Prostate gland (tissue), 2 donors: ENCODE measurements around the gene FBXW8.

ENCODE experiments used
- POLR2A ChIP-seq: fragments of 450-650 bp; IDR thresholded peaks from one replicate; pipeline ENCODE4 v1.6.1; 2016; ENCODE audit warnings: antibody characterized with exemption, mild to moderate bottlenecking
- POLR2AphosphoS5 ChIP-seq: sonication (generic); formaldehyde crosslinking; IDR thresholded peaks from one replicate; pipeline ENCODE4 v1.6.1; 2017; ENCODE audit warnings: antibody characterized with exemption
- TF ChIP-seq, protein P1 (sequence below), 4 experiments: fragments of 200-600 bp in 2 of 4; fragments of 450-650 bp in 2 of 4; sonication (generic) in 2 of 4; IDR thresholded peaks; 1 replicate in 3 of 4; 2 replicates in 1 of 4; pipeline ENCODE4 v1.5.1; 2016 to 2019; ENCODE audit warnings: antibody characterized with exemption in 4 of 4, mild to moderate bottlenecking in 2 of 4, moderate library complexity in 2 of 4

DNA sequence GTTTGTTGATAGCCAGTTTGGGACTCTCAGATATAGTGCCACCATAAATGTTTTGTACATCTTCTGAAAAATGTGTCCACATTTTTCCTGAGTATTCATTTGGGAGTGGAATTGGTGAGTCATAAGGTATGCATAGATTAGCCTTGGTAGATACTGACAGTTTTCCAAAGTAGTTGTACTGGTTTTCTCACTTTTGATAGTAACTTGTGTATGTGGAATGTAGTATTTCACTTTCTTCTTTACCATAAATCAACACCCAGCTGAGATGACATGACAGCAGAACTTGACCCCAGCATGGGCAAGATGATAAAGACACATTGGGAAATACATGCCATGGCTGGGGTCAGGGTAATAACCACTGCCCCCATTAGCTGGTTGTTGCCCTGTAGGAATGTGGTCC lies 5.4 kb downstream of the FBXW8 start:
- TF ChIP-seq, protein P1, sequence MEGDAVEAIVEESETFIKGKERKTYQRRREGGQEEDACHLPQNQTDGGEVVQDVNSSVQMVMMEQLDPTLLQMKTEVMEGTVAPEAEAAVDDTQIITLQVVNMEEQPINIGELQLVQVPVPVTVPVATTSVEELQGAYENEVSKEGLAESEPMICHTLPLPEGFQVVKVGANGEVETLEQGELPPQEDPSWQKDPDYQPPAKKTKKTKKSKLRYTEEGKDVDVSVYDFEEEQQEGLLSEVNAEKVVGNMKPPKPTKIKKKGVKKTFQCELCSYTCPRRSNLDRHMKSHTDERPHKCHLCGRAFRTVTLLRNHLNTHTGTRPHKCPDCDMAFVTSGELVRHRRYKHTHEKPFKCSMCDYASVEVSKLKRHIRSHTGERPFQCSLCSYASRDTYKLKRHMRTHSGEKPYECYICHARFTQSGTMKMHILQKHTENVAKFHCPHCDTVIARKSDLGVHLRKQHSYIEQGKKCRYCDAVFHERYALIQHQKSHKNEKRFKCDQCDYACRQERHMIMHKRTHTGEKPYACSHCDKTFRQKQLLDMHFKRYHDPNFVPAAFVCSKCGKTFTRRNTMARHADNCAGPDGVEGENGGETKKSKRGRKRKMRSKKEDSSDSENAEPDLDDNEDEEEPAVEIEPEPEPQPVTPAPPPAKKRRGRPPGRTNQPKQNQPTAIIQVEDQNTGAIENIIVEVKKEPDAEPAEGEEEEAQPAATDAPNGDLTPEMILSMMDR (IDR thresholded peaks at IDR 0.05): no peak
- TF ChIP-seq POLR2AphosphoS5 (no peak), POLR2A (no peak)
